ENCODE data around the gene JAKMIP1. TPM values are rescaled to one million over a fixed set of nuclear protein-coding genes. Genes with fewer than 3 reads are reported as not detected.

The JAKMIP1 gene
- not detected in 2 replicates for total RNA-seq

GRCh38 chr4:6200011-6200921 lies at the start of gene JAKMIP1:
Gene JAKMIP1 (minus strand): TSS chr4:6200549. CDS start chr4:6112850, 87,699 bp downstream.
- no peak for DNase-seq (ENCODE audit: low read depth, low spot score)

- DNase-seq (ENCODE audit: low read depth, low spot score): no peak
Observed at GRCh38 chr4:6248394-6248793, 48.0 kb upstream of the JAKMIP1 start.

GRCh38 chr4:6246170-6246634 lies 45.9 kb upstream of the JAKMIP1 start:
- DNase-seq (ENCODE audit: low read depth, low spot score): no peak

- DNase-seq (ENCODE audit: low read depth, low spot score): no peak
Observed at GRCh38 chr4:6245246-6246169, 45.2 kb upstream of the JAKMIP1 start.

- no peak for DNase-seq (ENCODE audit: low read depth, low spot score)
Observed at GRCh38 chr4:6242271-6243029, 42.1 kb upstream of the JAKMIP1 start.

- DNase-seq (ENCODE audit: low read depth, low spot score): no peak
Observed at GRCh38 chr4:6241062-6241845, 40.9 kb upstream of the JAKMIP1 start.

GRCh38 chr4:6239968-6240367 lies 39.6 kb upstream of the JAKMIP1 start:
- no peak for DNase-seq (ENCODE audit: low read depth, low spot score)

GRCh38 chr4:6239486-6239885 lies 39.1 kb upstream of the JAKMIP1 start:
- DNase-seq (ENCODE audit: low read depth, low spot score): no peak

- DNase-seq (ENCODE audit: low read depth, low spot score): no peak
Observed at GRCh38 chr4:6236816-6237390, 36.6 kb upstream of the JAKMIP1 start.

GRCh38 chr4:6235901-6236640 lies 35.7 kb upstream of the JAKMIP1 start:
- DNase-seq (ENCODE audit: low read depth, low spot score): no peak

- DNase-seq (ENCODE audit: low read depth, low spot score): no peak
Observed at GRCh38 chr4:6235012-6235411, 34.7 kb upstream of the JAKMIP1 start.

GRCh38 chr4:6233929-6234328 lies 33.6 kb upstream of the JAKMIP1 start:
- no peak for DNase-seq (ENCODE audit: low read depth, low spot score)

- no peak for DNase-seq (ENCODE audit: low read depth, low spot score)
Observed at GRCh38 chr4:6232836-6233785, 32.8 kb upstream of the JAKMIP1 start.

- DNase-seq (ENCODE audit: low read depth, low spot score): no peak
Observed at GRCh38 chr4:6231663-6232165, 31.4 kb upstream of the JAKMIP1 start.

GRCh38 chr4:6230827-6231662 lies 30.7 kb upstream of the JAKMIP1 start:
- DNase-seq (ENCODE audit: low read depth, low spot score): no peak

GRCh38 chr4:6230502-6230785 lies 30.1 kb upstream of the JAKMIP1 start:
- DNase-seq (ENCODE audit: low read depth, low spot score): no peak
